ENCODE results near the gene KIF3B.

Gene KIF3B

GRCh38 chr20:32333181-32333987 is 55.9 kb downstream of the KIF3B start:
- DNase-seq: no peak

- no peak for DNase-seq
Measured at GRCh38 chr20:32333988-32334885, 56.8 kb downstream of the KIF3B start.

- DNase-seq: peak; percentile 53
Measured at GRCh38 chr20:32336918-32337347, 59.5 kb downstream of the KIF3B start.

GRCh38 chr20:32337937-32338661 is 60.6 kb downstream of the KIF3B start:
- DNase-seq: no peak

- no peak for DNase-seq
Measured at GRCh38 chr20:32338665-32339064, 61.2 kb downstream of the KIF3B start.

- DNase-seq: no peak
Measured at GRCh38 chr20:32339116-32339515, 61.7 kb downstream of the KIF3B start.

- peak; percentile 38 for DNase-seq
Measured at GRCh38 chr20:32341053-32341452, 63.6 kb downstream of the KIF3B start.

- DNase-seq: peak; percentile 86
Measured at GRCh38 chr20:32343439-32343838, 66.0 kb downstream of the KIF3B start.

GRCh38 chr20:32344835-32345506 is 67.5 kb downstream of the KIF3B start:
- DNase-seq: no peak

- no peak for DNase-seq
Measured at GRCh38 chr20:32348207-32348606, 70.8 kb downstream of the KIF3B start.

- no peak for DNase-seq
Measured at GRCh38 chr20:32350421-32350820, 73.0 kb downstream of the KIF3B start.

GRCh38 chr20:32352121-32352720 is 74.8 kb downstream of the KIF3B start:
- DNase-seq: no peak

- DNase-seq: no peak
Measured at GRCh38 chr20:32353848-32354496, 76.5 kb downstream of the KIF3B start.

GRCh38 chr20:32354592-32355416 is 77.4 kb downstream of the KIF3B start:
- peak; percentile 67 for DNase-seq

GRCh38 chr20:32355417-32355841 is 78.0 kb downstream of the KIF3B start:
- DNase-seq: no peak

GRCh38 chr20:32355907-32356621 is 78.6 kb downstream of the KIF3B start:
- DNase-seq: peak; percentile 88

- peak; percentile 15 for DNase-seq
Measured at GRCh38 chr20:32356622-32357374, 79.3 kb downstream of the KIF3B start.

- DNase-seq: peak; percentile 75
Measured at GRCh38 chr20:32357375-32357868, 80.0 kb downstream of the KIF3B start.

All from HCEC 1CT (cell line).